ENCODE measurements around the gene SLC9C1.

- TF ChIP-seq POLR2AphosphoS5 (IDR thresholded peaks at IDR 0.05; ENCODE audit: low read depth, low read length), result no peak
- no peak for TF ChIP-seq POLR2A (IDR thresholded peaks at IDR 0.05; ENCODE audit: low read depth, low read length)
Observed at GRCh38 chr3:112320691-112321090, 26.7 kb upstream of the SLC9C1 start.

Data from GM12892 (cell line).